Stomach (tissue), 4 donors: ENCODE data around the gene OLIG1.

Experiments
- CTCF ChIP-seq, 7 experiments: fragments of 450-650 bp in 4 of 7; fragments of 200-600 bp in 3 of 7; sonication (generic) in 3 of 7; IDR thresholded peaks; one replicate each; pipeline ENCODE4 v1.5.1; 2016 to 2019; ENCODE audit warnings: antibody characterized with exemption in 7 of 7, control low read depth in 2 of 7, mild to moderate bottlenecking in 1 of 7
- EP300 ChIP-seq: sonication (generic); formaldehyde crosslinking; IDR thresholded peaks from one replicate; pipeline ENCODE4 v1.6.1; 2017; ENCODE audit warnings: antibody characterized with exemption
- POLR2A ChIP-seq, 4 donors: fragments of 450-650 bp; IDR thresholded peaks; one replicate each; pipeline ENCODE4 v1.6.1; 2016; ENCODE audit warnings: antibody characterized with exemption in 4 of 4, control low read depth in 2 of 4, mild to moderate bottlenecking in 1 of 4, moderate library complexity in 1 of 4
- POLR2AphosphoS5 ChIP-seq, 3 donors: sonication (generic); formaldehyde crosslinking; IDR thresholded peaks; one replicate each; pipeline ENCODE4 v1.6.1; 2016; ENCODE audit warnings: antibody characterized with exemption in 3 of 3

DNA sequence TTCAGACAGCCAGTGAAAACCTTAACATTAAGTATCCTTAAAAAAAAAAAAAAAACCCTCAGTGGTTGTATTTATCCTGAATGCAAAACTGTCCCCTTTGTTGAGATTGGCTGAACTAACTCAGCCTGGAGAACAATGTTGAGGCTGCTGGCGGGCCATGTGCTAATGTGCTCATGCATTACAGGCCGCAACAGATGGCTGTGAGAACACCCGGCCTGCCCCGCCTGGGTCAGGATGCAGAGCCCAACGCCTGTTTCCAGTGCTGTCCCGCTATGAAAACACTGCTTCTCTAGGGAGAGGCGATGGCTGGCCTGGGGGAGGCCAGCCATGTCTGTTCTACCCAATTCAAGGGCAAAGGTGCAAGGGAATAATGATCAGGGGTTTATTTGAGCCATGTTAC, 30.4 kb upstream of the OLIG1 start:
- TF ChIP-seq CTCF (IDR thresholded peaks at IDR 0.05) (no peak), POLR2A (IDR thresholded peaks at IDR 0.05) (no peak), EP300 (no peak), POLR2AphosphoS5 (IDR thresholded peaks at IDR 0.05) (no peak)
